Bronchial epithelial cell (primary cell): ENCODE data around the gene INAFM2. TPM values are rescaled to one million over a fixed set of nuclear protein-coding genes. Genes with fewer than 3 reads are reported as not detected.

Experiments
- DNase-seq: peaks from one replicate; pipeline ENCODE4 v3.0.0-alpha.2; 2010; ENCODE audit warnings: low read depth
- FAIRE-seq: peaks from 2 replicates; lab custom pipeline; 2011; peaks lifted over from hg19 to GRCh38; lab: Jason Lieb, UNC
- H3K27me3 ChIP-seq: 2 replicates; pipeline ENCODE4 v1.5.1; 2011; ENCODE audit warnings: low read length; ENCODE audit not compliant: control insufficient read depth, insufficient read depth
- H3K36me3 ChIP-seq: 2 replicates; pipeline ENCODE4 v1.5.1; 2011; ENCODE audit warnings: low read length; ENCODE audit not compliant: control insufficient read depth, insufficient read depth
- H3K4me3 ChIP-seq: 2 replicates; pipeline ENCODE4 v1.5.1; 2011; ENCODE audit warnings: mild to moderate bottlenecking, low read depth, low read length, control low read depth
- total RNA-seq: library from RNA; depleted of rRNA; stranded (reverse); fragments of >200 nt; gene quantifications from 2 replicates; pipeline ENCODE4 v1.2.1, GENCODE V29; 2014
- TF ChIP-seq, protein P1 (sequence below): IDR thresholded peaks from 2 replicates; pipeline ENCODE4 v1.5.1; 2011; ENCODE audit warnings: mild to moderate bottlenecking, moderate library complexity, low read length, control low read depth, inconsistent platforms; ENCODE audit not compliant: insufficient read depth, severe bottlenecking

The INAFM2 gene
- total RNA-seq, 1 donor from 2014 or later = 6.3 TPM

GRCh38 chr15:40289140-40289775, 34.2 kb upstream of the INAFM2 start:
- no peak for FAIRE-seq

DNA sequence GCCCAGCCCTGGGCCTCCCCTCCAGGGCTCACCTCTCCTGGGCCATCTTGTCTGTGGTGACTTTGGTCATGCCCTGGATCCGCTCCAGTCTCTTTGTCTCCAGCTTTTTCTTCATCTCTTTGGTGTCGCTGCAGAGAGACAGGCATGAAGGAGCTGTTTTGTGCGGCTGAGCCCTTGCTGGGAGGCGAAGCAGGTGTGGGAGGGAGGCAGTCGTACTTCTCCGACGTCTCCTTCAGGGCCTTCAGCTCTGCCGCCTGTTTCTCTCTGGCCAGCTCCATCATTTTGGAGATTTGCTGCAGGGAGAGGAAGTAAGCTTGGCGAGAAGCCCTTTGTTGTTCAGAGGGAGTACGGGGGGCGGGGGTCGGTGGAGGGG, 33.0 kb upstream of the INAFM2 start:
- FAIRE-seq (no peak), DNase-seq (no peak)
- Histone ChIP-seq H3K4me3 (no peak overlapping the region), H3K27me3 (peaks cover 5% of the 10 kb centered on the region), H3K36me3 (no peaks in the 10 kb centered on the region)
- TF ChIP-seq, protein P1, sequence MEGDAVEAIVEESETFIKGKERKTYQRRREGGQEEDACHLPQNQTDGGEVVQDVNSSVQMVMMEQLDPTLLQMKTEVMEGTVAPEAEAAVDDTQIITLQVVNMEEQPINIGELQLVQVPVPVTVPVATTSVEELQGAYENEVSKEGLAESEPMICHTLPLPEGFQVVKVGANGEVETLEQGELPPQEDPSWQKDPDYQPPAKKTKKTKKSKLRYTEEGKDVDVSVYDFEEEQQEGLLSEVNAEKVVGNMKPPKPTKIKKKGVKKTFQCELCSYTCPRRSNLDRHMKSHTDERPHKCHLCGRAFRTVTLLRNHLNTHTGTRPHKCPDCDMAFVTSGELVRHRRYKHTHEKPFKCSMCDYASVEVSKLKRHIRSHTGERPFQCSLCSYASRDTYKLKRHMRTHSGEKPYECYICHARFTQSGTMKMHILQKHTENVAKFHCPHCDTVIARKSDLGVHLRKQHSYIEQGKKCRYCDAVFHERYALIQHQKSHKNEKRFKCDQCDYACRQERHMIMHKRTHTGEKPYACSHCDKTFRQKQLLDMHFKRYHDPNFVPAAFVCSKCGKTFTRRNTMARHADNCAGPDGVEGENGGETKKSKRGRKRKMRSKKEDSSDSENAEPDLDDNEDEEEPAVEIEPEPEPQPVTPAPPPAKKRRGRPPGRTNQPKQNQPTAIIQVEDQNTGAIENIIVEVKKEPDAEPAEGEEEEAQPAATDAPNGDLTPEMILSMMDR = no peak

More at GRCh38 chr15:40289140-40289775, 34.2 kb upstream of the INAFM2 start:
- Histone ChIP-seq H3K27me3 (peaks cover 5% of the 10 kb centered on the region), H3K4me3 (no peak overlapping the region), H3K36me3 (no peaks in the 10 kb centered on the region)
- no peak for DNase-seq
- TF ChIP-seq, protein P1 = peak; percentile 31

DNA sequence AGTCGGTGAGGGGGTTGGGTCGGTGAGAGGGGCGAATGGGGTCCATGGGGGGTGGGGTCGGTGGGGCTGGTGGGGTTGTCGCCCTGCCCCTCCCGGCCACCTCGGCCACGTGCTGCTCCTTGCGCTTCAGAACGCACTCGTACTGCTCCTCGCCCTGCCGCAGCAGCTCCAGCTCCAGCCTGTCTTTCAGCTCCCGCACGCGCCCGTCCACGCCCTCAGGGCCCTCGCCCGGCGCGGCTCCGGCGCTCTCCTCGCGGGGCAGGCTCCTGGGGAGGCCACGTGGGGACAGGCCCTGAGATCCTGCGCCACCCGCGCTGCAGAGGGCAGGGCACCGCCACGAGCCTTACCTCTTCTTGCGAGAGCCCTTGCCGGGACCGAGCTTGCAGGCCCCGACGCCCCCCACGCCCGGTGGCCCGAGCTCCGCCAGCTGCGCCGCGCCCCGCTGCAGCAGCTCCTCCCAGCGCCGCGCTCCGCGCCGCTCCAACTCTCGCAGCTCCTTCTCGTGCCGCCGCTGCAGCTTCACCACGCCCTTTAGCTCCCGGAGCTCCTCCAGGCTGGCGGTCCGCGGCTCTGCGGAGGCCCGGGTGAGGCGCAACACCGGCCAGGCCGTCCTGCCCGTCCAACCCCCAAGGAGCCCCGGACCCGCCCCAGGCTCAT, 32.4 kb upstream of the INAFM2 start:
- DNase-seq (peak; percentile 43), FAIRE-seq (no peak)
- peaks cover 8% of the 10 kb centered on the region for H3K27me3 ChIP-seq

GRCh38 chr15:40292246-40292645, 31.2 kb upstream of the INAFM2 start:
- peak; percentile 52 for FAIRE-seq
- no peak for DNase-seq
- Histone ChIP-seq H3K27me3 (peaks cover 8% of the 10 kb centered on the region), H3K4me3 (no peak overlapping the region), H3K36me3 (no peaks in the 10 kb centered on the region)
- TF ChIP-seq, protein P1 = no peak

More for the DNA sequence above, 32.4 kb upstream of the INAFM2 start:
- Histone ChIP-seq H3K4me3 (peak overlapping the region; percentile 21), H3K36me3 (no peaks in the 10 kb centered on the region)
- TF ChIP-seq, protein P1 = peak; percentile 1

DNA sequence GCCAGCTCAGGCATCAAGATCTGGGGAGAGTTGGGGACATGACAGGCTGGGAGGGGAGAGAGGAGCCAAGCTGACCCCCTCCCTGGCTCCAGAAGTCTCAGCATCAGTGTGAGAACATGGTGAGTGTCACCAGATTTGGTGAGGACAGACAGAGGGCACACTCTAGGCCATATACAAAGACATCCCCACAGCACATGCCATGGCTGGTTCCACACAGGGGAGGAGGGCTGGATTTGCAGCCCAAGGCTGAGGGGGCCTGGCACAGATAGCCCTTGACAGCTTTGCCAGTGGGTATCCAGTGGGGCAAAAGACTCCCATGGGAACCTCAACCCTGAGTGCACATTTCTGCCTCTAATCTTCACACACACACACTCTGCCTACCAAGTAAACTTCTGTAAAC, 30.5 kb upstream of the INAFM2 start:
- TF ChIP-seq, protein P1 = no peak
- H3K36me3 ChIP-seq = no peaks in the 10 kb centered on the region
- DNase-seq (no peak), FAIRE-seq (peak; percentile 18)
- peaks cover 8% of the 10 kb centered on the region for H3K27me3 ChIP-seq
- H3K4me3 ChIP-seq = no peak overlapping the region
